GM23338 (cell line): ENCODE data around the gene SAMD11. TPM values are rescaled to one million over a fixed set of nuclear protein-coding genes. Genes with fewer than 3 reads are reported as not detected.

ENCODE experiments used
- ATAC-seq: fragments of 200-7000 bp; cut with Tn5 transposase; 3 replicates; pipeline ENCODE4 v1.9.1; 2020
- DNase-seq: peaks from one replicate; pipeline ENCODE4 v3.0.0-alpha.2; 2015; ENCODE audit warnings: low spot score
- H2AFZ ChIP-seq: fragments of 200-600 bp; sonication (generic); 2 replicates; pipeline ENCODE4 v1.8.0; 2016; ENCODE audit warnings: antibody characterized with exemption, mild to moderate bottlenecking, moderate library complexity
- H3F3A ChIP-seq: fragments of 200-600 bp; sonication (generic); replicated peaks from 2 replicates; pipeline ENCODE4 v1.8.0; 2017; ENCODE audit warnings: antibody characterized with exemption, mixed run types, low read depth
- H3K27ac ChIP-seq: fragments of 200-600 bp; sonication (generic); 2 replicates; pipeline ENCODE4 v1.6.1; 2016; ENCODE audit warnings: low read depth
- H3K27me3 ChIP-seq: fragments of 200-600 bp; sonication (generic); 2 replicates; pipeline ENCODE4 v1.8.0; 2016; ENCODE audit warnings: mild to moderate bottlenecking, mixed run types, moderate library complexity; ENCODE audit not compliant: insufficient read depth
- H3K36me3 ChIP-seq: fragments of 200-600 bp; sonication (generic); 2 replicates; pipeline ENCODE4 v1.8.0; 2016; ENCODE audit warnings: mild to moderate bottlenecking; ENCODE audit not compliant: insufficient read depth
- H3K4me1 ChIP-seq: fragments of 200-600 bp; sonication (generic); 2 replicates; pipeline ENCODE4 v1.8.0; 2016; ENCODE audit warnings: mild to moderate bottlenecking, moderate library complexity; ENCODE audit not compliant: insufficient read depth
- H3K4me2 ChIP-seq: fragments of 200-600 bp; sonication (generic); 2 replicates; pipeline ENCODE4 v1.7.1; 2017; ENCODE audit warnings: mixed run types
- H3K4me3 ChIP-seq: fragments of 200-600 bp; sonication (generic); 2 replicates; pipeline ENCODE4 v1.6.1; 2016; ENCODE audit warnings: mixed run types
- H3K79me2 ChIP-seq: fragments of 200-600 bp; sonication (generic); replicated peaks from 2 replicates; pipeline ENCODE4 v1.8.0; 2017; ENCODE audit warnings: mild to moderate bottlenecking; ENCODE audit not compliant: insufficient read depth
- H3K9me2 ChIP-seq: fragments of 200-600 bp; sonication (generic); 2 replicates; pipeline ENCODE4 v1.8.0; 2017; ENCODE audit not compliant: insufficient read depth
- H4K20me1 ChIP-seq: fragments of 200-600 bp; sonication (generic); replicated peaks from 2 replicates; pipeline ENCODE4 v1.8.0; 2017; ENCODE audit warnings: mild to moderate bottlenecking; ENCODE audit not compliant: insufficient read depth
- H3K27ac Mint-ChIP-seq: 2 replicates; pipeline ENCODE4 v1.8.0; 2020; ENCODE audit warnings: inconsistent platforms, mild to moderate bottlenecking, moderate library complexity, mixed read lengths
- H3K27me3 Mint-ChIP-seq: 3 replicates; pipeline ENCODE4 v1.8.0; 2022; ENCODE audit warnings: low read depth, mild to moderate bottlenecking, moderate library complexity, mixed read lengths, inconsistent platforms; ENCODE audit not compliant: insufficient read depth, poor library complexity
- H3K36me3 Mint-ChIP-seq: 3 replicates; pipeline ENCODE4 v1.8.0; 2021; ENCODE audit warnings: low read depth, mild to moderate bottlenecking, inconsistent platforms, moderate library complexity, mixed read lengths
- H3K4me1 Mint-ChIP-seq: 3 replicates; pipeline ENCODE4 v1.8.0; 2020; ENCODE audit warnings: mild to moderate bottlenecking, inconsistent platforms, mixed read lengths
- H3K4me3 Mint-ChIP-seq: 3 replicates; pipeline ENCODE4 v1.8.0; 2021; ENCODE audit warnings: moderate library complexity, mild to moderate bottlenecking, inconsistent platforms, mixed read lengths
- H3K9me3 Mint-ChIP-seq: 3 replicates; pipeline ENCODE4 v1.8.0; 2020; ENCODE audit warnings: moderate library complexity, mild to moderate bottlenecking, inconsistent platforms, mixed read lengths
- EZH2 ChIP-seq: fragments of 200-600 bp; sonication (generic); IDR thresholded peaks from one replicate; pipeline ENCODE4 v1.8.0; 2017; ENCODE audit warnings: antibody characterized with exemption, mild to moderate bottlenecking, low read depth; ENCODE audit not compliant: unreplicated experiment
- NANOG ChIP-seq: IDR thresholded peaks from 2 replicates; pipeline ENCODE4 v1.6.1; 2016; ENCODE audit warnings: antibody characterized with exemption, borderline replicate concordance
- POLR2AphosphoS5 ChIP-seq: IDR thresholded peaks from 2 replicates; pipeline ENCODE4 v1.6.1; 2016; ENCODE audit warnings: antibody characterized with exemption, low read depth
- polyA plus RNA-seq: library from polyadenylated mRNA; unstranded; fragments of >200 nt; fragmentation: Nextera tagmentation; extraction: Ambion mirVana; gene quantifications from 2 replicates; pipeline ENCODE4 v1.2.1, GENCODE V29; 2016
- total RNA-seq: library from RNA; depleted of rRNA; stranded (reverse); fragments of >200 nt; shearing (Covaris generic); gene quantifications from 2 replicates; pipeline ENCODE4 v1.2.3, GENCODE V29; 2014
- TF ChIP-seq, protein P1 (sequence below), 2 experiments: fragments of 200-600 bp in 1 of 2; sonication (generic) in 1 of 2; conservative IDR thresholded peaks; 2 replicates each; pipeline versions ENCODE4 v1.5.1 to v1.6.1; 2016 to 2017; ENCODE audit warnings: antibody characterized with exemption in 2 of 2, low read depth in 2 of 2, mild to moderate bottlenecking in 2 of 2, moderate library complexity in 1 of 2

The SAMD11 gene
- total and polyA plus RNA-seq, 2 experiments from 2014 or later, result 0.14 to 0.40 TPM

DNA sequence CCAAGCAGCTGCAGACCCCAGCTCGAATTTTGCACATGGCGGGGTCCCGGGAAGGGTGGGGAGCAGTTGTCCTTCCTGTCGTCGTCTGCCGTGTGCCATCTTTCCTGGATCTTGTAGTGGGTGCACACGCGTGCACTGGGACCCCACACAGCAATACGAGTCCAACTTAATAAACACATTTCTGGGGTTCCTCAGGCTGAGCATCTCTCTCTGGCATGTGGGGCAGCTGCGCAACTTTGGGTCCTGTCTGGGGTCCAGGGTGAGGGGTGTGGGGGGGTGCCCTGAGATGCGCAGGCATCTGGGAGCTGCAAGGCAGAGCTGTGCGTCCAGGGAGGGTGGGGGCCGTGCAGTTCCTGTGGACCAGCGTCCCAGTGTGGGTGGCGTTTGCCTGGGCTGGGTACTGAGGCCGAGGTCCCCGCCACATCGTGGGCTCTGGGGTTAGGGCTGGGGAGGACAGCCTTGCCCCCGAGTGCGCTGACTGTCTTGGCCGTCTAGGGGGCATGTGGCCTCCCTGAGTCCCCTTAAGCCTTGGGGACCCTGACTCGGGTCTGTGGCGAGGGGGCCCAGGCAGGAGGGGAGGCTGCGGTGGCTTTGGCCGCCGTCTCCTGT lies 41.9 kb downstream of the SAMD11 start (continued):
- TF ChIP-seq, protein P1, sequence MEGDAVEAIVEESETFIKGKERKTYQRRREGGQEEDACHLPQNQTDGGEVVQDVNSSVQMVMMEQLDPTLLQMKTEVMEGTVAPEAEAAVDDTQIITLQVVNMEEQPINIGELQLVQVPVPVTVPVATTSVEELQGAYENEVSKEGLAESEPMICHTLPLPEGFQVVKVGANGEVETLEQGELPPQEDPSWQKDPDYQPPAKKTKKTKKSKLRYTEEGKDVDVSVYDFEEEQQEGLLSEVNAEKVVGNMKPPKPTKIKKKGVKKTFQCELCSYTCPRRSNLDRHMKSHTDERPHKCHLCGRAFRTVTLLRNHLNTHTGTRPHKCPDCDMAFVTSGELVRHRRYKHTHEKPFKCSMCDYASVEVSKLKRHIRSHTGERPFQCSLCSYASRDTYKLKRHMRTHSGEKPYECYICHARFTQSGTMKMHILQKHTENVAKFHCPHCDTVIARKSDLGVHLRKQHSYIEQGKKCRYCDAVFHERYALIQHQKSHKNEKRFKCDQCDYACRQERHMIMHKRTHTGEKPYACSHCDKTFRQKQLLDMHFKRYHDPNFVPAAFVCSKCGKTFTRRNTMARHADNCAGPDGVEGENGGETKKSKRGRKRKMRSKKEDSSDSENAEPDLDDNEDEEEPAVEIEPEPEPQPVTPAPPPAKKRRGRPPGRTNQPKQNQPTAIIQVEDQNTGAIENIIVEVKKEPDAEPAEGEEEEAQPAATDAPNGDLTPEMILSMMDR (conservative IDR thresholded peaks at IDR 0.05; ENCODE audit: low read depth in 2 of 2), result no peak

- peak within 1 kb of the TSS; percentile 63; the same call in 1 of the 2 replicates for H2AFZ ChIP-seq
- peak; percentile 74 for ATAC-seq
- no peak within 1 kb of the TSS for H3K27ac ChIP-seq
- peak; percentile 72 for DNase-seq
- 0 out of 2 replicates have a peak, but pooled peaks cover 2% of the 10 kb centered on the region for H4K20me1 ChIP-seq
- peaks cover 7% of the 10 kb centered on the region for H3F3A ChIP-seq
- H3K9me2 ChIP-seq, result no peaks in the 10 kb centered on the region
- H3K36me3 ChIP-seq, result no peaks in the 10 kb centered on the region
- H3K4me3 Mint-ChIP-seq, result peak within 1 kb of the TSS; percentile 64; the same call in 2 of the 3 replicates
- H3K27me3 Mint-ChIP-seq, result peaks cover 43% of the 10 kb centered on the region
- H3K4me1 ChIP-seq, result no peaks in the 10 kb centered on the region; the same call in 1 of the 2 replicates
- peak within 1 kb of the TSS; percentile 68 for H3K4me3 ChIP-seq
- H3K36me3 Mint-ChIP-seq, result peaks cover 2% of the 10 kb centered on the region; the same call in 1 of the 3 replicates
- no peaks in the 10 kb centered on the region for H3K9me3 Mint-ChIP-seq
- TF ChIP-seq POLR2AphosphoS5, result no peak; the same call in 1 of the 2 replicates
- TF ChIP-seq EZH2, result peak; percentile 31
- no peak for TF ChIP-seq NANOG
- no peak within 1 kb of the TSS for H3K27ac Mint-ChIP-seq
- no peaks in the 10 kb centered on the region; the same call in 2 of the 3 replicates for H3K4me1 Mint-ChIP-seq
- H3K79me2 ChIP-seq, result no peaks in the 10 kb centered on the region
- H3K27me3 ChIP-seq, result peaks cover 40% of the 10 kb centered on the region
- peak within 1 kb of the TSS; percentile 92 for H3K4me2 ChIP-seq
Observed at GRCh38 chr1:966135-966703, 42.5 kb downstream of the SAMD11 start, which contains the start of gene PLEKHN1. PLEKHN1 (plus strand) TSS chr1:966482; CDS start chr1:966532, 50 bp downstream.

- H3K9me3 Mint-ChIP-seq, result no peaks in the 10 kb centered on the region
- H3K4me3 Mint-ChIP-seq, result peak overlapping the region; percentile 64; the same call in 2 of the 3 replicates
- no peaks in the 10 kb centered on the region; the same call in 2 of the 3 replicates for H3K4me1 Mint-ChIP-seq
- peak overlapping the region; percentile 68 for H3K4me3 ChIP-seq
- H3K27me3 Mint-ChIP-seq, result peaks cover 41% of the 10 kb centered on the region
- H3K27ac Mint-ChIP-seq, result no peak overlapping the region
- H3F3A ChIP-seq, result peaks cover 7% of the 10 kb centered on the region
- H3K9me2 ChIP-seq, result no peaks in the 10 kb centered on the region
- DNase-seq, result peak; percentile 77
- H3K36me3 Mint-ChIP-seq, result peaks cover 2% of the 10 kb centered on the region; the same call in 1 of the 3 replicates
- H3K4me2 ChIP-seq, result peak overlapping the region; percentile 92
- peak overlapping the region; percentile 63; the same call in 1 of the 2 replicates for H2AFZ ChIP-seq
- no peaks in the 10 kb centered on the region for H3K36me3 ChIP-seq
- peak; percentile 7 for TF ChIP-seq EZH2
- no peak for TF ChIP-seq POLR2AphosphoS5
- no peak overlapping the region for H3K27ac ChIP-seq
- ATAC-seq, result peak; percentile 64
- no peaks in the 10 kb centered on the region for H3K79me2 ChIP-seq
- no peaks in the 10 kb centered on the region; the same call in 1 of the 2 replicates for H3K4me1 ChIP-seq
- H3K27me3 ChIP-seq, result peaks cover 40% of the 10 kb centered on the region
- H4K20me1 ChIP-seq, result 0 out of 2 replicates have a peak, but pooled peaks cover 2% of the 10 kb centered on the region
Observed at GRCh38 chr1:966704-967300, 43.1 kb downstream of the SAMD11 start.
